Prostate gland (tissue), 2 donors: ENCODE measurements around the gene CCL14.

Experiments
- POLR2A ChIP-seq: fragments of 450-650 bp; IDR thresholded peaks from one replicate; pipeline ENCODE4 v1.6.1; 2016; ENCODE audit warnings: antibody characterized with exemption, mild to moderate bottlenecking
- TF ChIP-seq, protein P1 (sequence below), 4 experiments: fragments of 200-600 bp in 2 of 4; fragments of 450-650 bp in 2 of 4; sonication (generic) in 2 of 4; IDR thresholded peaks; 1 replicate in 3 of 4; 2 replicates in 1 of 4; pipeline ENCODE4 v1.5.1; 2016 to 2019; ENCODE audit warnings: antibody characterized with exemption in 4 of 4, mild to moderate bottlenecking in 2 of 4, moderate library complexity in 2 of 4

DNA sequence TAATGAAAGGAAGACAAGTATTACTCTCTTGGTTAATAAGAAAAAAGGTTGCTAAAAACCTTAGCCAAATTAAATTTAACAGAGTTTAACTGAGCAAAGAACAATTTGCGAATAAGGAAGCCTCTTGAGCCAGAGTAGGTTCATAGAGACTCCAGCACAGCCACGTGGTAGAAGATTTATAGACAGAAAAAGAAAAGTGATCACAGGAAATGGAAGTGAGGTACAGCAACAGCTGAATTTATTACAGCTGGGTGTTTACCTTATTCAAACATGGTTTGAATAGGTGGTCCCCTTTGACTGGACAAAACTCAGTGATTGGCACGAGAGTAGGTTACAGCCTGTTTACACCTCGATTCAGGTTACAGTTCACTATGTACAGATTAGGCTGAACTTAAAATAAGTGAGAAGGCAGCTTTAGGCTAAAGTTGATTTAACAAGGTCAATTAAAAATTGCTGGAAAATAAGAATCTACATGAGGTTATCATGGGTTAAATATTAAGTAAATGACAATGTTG lies 18.1 kb upstream of the CCL14 start:
- TF ChIP-seq, protein P1, sequence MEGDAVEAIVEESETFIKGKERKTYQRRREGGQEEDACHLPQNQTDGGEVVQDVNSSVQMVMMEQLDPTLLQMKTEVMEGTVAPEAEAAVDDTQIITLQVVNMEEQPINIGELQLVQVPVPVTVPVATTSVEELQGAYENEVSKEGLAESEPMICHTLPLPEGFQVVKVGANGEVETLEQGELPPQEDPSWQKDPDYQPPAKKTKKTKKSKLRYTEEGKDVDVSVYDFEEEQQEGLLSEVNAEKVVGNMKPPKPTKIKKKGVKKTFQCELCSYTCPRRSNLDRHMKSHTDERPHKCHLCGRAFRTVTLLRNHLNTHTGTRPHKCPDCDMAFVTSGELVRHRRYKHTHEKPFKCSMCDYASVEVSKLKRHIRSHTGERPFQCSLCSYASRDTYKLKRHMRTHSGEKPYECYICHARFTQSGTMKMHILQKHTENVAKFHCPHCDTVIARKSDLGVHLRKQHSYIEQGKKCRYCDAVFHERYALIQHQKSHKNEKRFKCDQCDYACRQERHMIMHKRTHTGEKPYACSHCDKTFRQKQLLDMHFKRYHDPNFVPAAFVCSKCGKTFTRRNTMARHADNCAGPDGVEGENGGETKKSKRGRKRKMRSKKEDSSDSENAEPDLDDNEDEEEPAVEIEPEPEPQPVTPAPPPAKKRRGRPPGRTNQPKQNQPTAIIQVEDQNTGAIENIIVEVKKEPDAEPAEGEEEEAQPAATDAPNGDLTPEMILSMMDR (IDR thresholded peaks at IDR 0.05), result no peak
- TF ChIP-seq POLR2A, result no peak
